Spleen (tissue), 11 donors: ENCODE data around the gene SETSIP. TPM values are rescaled to one million over a fixed set of nuclear protein-coding genes. Genes with fewer than 3 reads are reported as not detected.

Experiments used
- DNase-seq: peaks from one replicate; pipeline ENCODE4 v3.0.0-alpha.2; 2020
- H3K27ac ChIP-seq, 8 donors: fragments of 200-600 bp; sonication (generic) in 7 of 8; 1 replicate in 4 of 8; 2 replicates in 4 of 8; pipeline versions ENCODE4 v1.5.0 to v1.8.0; 2016 to 2021; ENCODE audit warnings: inconsistent platforms in 4 of 8, mild to moderate bottlenecking in 4 of 8, moderate library complexity in 1 of 8
- H3K27me3 ChIP-seq, 7 donors: fragments of 200-600 bp; sonication (generic) in 6 of 7; replicated peaks in 1 of 7; 1 replicate in 4 of 7; 2 replicates in 3 of 7; pipeline versions ENCODE4 v1.5.0 to v1.8.0; 2016 to 2021; ENCODE audit warnings: inconsistent platforms in 3 of 7, mild to moderate bottlenecking in 1 of 7
- H3K36me3 ChIP-seq, 6 donors: fragments of 200-600 bp; sonication (generic) in 5 of 6; 1 replicate in 4 of 6; 2 replicates in 2 of 6; pipeline versions ENCODE4 v1.5.0 to v1.8.0; 2016 to 2021; ENCODE audit warnings: inconsistent platforms in 2 of 6
- H3K4me1 ChIP-seq, 6 donors: fragments of 200-600 bp; sonication (generic) in 5 of 6; 1 replicate in 3 of 6; 2 replicates in 3 of 6; pipeline versions ENCODE4 v1.5.0 to v1.8.0; 2016 to 2021; ENCODE audit warnings: inconsistent platforms in 3 of 6
- H3K4me3 ChIP-seq, 8 donors: fragments of 200-600 bp; sonication (generic) in 7 of 8; 1 replicate in 4 of 8; 2 replicates in 4 of 8; pipeline versions ENCODE4 v1.5.0 to v1.8.0; 2016 to 2021; ENCODE audit warnings: inconsistent platforms in 4 of 8, mild to moderate bottlenecking in 4 of 8, moderate library complexity in 2 of 8
- H3K9me3 ChIP-seq, 8 donors: fragments of 200-600 bp; sonication (generic) in 7 of 8; 1 replicate in 4 of 8; 2 replicates in 4 of 8; pipeline versions ENCODE4 v1.5.0 to v1.8.0; 2016 to 2021; ENCODE audit warnings: inconsistent platforms in 4 of 8
- POLR2A ChIP-seq, 3 donors: fragments of 450-650 bp; IDR thresholded peaks; one replicate each; pipeline ENCODE4 v1.5.1; 2017; ENCODE audit warnings: antibody characterized with exemption in 3 of 3, mild to moderate bottlenecking in 1 of 3
- POLR2AphosphoS5 ChIP-seq, 3 donors: sonication (generic); formaldehyde crosslinking; IDR thresholded peaks; one replicate each; pipeline ENCODE4 v1.5.1; 2017; ENCODE audit warnings: antibody characterized with exemption in 3 of 3
- WGBS, 5 donors: extraction: QIAGEN DNeasy Blood & Tissue Kit in 3 of 5; methylation state at CpG; one replicate each; pipeline versions ENCODE4 v1.1.5 to v1.1.7; 2013 to 2018; 5-methylcytosine and 5-hydroxymethylcytosine counted together
- intact Hi-C: fragments of 100-400 bp; cut with DNase I; formaldehyde crosslinking; loops from one replicate; pipeline ENCODE4 v1.15.0; 2023; ENCODE audit warnings: low total_unique reads
- polyA plus RNA-seq, 3 donors: library from polyadenylated mRNA; stranded (reverse); fragments of 200-250 nt; gene quantifications; one replicate each; pipeline ENCODE4 v1.2.1, GENCODE V29; 2013
- total RNA-seq, 7 donors: library from RNA; depleted of rRNA in 3 of 7; stranded (reverse); fragments of >200 nt in 3 of 7; fragmentation: NEBNext Ultra II Directional in 4 of 7; extraction: Animal tissue kit (Norgen Biotek cat#: 25700) in 4 of 7; gene quantifications; one replicate each; pipeline versions ENCODE4 v1.1.0 to v1.2.1, GENCODE V29; 2016 to 2021
- TF ChIP-seq, protein P1 (sequence below), 11 experiments: fragments of 200-600 bp in 7 of 11; fragments of 450-650 bp in 4 of 11; sonication (generic) in 4 of 11; IDR thresholded peaks in 8 of 11; conservative IDR thresholded peaks in 3 of 11; 1 replicate in 7 of 11; 2 replicates in 4 of 11; pipeline versions ENCODE4 v1.4.0 to v1.8.0; 2016 to 2021; ENCODE audit warnings: antibody characterized with exemption in 11 of 11, inconsistent platforms in 4 of 11, mild to moderate bottlenecking in 1 of 11
- donor health status: healthy with polysubstance abuse.
- donor health status: DM: no; HTN: no; CAD: no; lungs with moderate emphysema.
- donor health status: DM: no; HTN: no; CAD: no.
- donor health status: Bipolar disorder and iron deficiency.
- donor health status: healthy.
- donor health status: DM: no; HTN: no; CAD: no.
- donor health status: DM: yes; HTN: yes; CAD: no.

SETSIP gene
- total and polyA plus RNA-seq, 10 donors, result 0.15 TPM; not detected in 9

GRCh38 chr1:92066321-92066720 is 8.9 kb downstream of the SETSIP start:
- TF ChIP-seq, protein P1, sequence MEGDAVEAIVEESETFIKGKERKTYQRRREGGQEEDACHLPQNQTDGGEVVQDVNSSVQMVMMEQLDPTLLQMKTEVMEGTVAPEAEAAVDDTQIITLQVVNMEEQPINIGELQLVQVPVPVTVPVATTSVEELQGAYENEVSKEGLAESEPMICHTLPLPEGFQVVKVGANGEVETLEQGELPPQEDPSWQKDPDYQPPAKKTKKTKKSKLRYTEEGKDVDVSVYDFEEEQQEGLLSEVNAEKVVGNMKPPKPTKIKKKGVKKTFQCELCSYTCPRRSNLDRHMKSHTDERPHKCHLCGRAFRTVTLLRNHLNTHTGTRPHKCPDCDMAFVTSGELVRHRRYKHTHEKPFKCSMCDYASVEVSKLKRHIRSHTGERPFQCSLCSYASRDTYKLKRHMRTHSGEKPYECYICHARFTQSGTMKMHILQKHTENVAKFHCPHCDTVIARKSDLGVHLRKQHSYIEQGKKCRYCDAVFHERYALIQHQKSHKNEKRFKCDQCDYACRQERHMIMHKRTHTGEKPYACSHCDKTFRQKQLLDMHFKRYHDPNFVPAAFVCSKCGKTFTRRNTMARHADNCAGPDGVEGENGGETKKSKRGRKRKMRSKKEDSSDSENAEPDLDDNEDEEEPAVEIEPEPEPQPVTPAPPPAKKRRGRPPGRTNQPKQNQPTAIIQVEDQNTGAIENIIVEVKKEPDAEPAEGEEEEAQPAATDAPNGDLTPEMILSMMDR (IDR thresholded peaks at IDR 0.05 in 8 of 11, conservative IDR thresholded peaks at IDR 0.05 in 3 of 11), result no peak
- TF ChIP-seq POLR2A (IDR thresholded peaks at IDR 0.05) (no peak), POLR2AphosphoS5 (IDR thresholded peaks at IDR 0.05) (no peak)
- H3K4me1 ChIP-seq, result no peaks in the 10 kb centered on the region
- H3K27ac ChIP-seq, result no peak overlapping the region
- no peak for DNase-seq
- no peak overlapping the region for H3K4me3 ChIP-seq
- H3K27me3 ChIP-seq, result no peaks in the 10 kb centered on the region
- intact Hi-C loops, result no loop called here
- no peaks in the 10 kb centered on the region for H3K36me3 ChIP-seq
- no peaks in the 10 kb centered on the region for H3K9me3 ChIP-seq
- WGBS, 5 donors, result 86 to 96% (median 94%) methylated on average over 8 of the region's 8 CpGs

- intact Hi-C loops, result no loop called here
- WGBS, 5 donors, result 84 to 94% (median 91%) methylated on average over 3 of the region's 3 CpGs
Observed at GRCh38 chr1:92065042-92065441, 10.2 kb downstream of the SETSIP start.

DNA sequence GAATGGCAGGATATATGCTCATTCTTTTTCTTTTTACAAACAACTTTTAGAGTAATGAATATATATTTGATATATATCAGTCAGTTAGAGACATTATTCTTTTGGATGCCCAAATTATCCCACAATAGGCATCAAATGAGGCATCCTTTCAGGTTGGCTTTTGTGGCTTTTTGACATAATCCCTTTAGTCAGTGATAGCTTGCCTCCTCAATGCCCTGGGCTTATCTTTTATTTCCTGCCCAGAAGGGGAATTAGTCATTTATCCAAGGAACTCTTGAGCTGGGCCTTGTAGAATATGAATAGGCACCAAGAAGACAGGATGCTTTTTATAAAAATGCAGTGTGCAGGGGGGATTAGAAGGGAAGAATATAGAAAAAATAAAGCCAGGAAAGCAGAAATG is 23.3 kb downstream of the SETSIP start:
- DNase-seq, result no peak
- intact Hi-C loops, result no loop called here
- Histone ChIP-seq H3K27ac (no peak overlapping the region), H3K9me3 (no peaks in the 10 kb centered on the region), H3K4me1 (no peaks in the 10 kb centered on the region), H3K4me3 (no peak overlapping the region), H3K27me3 (no peaks in the 10 kb centered on the region), H3K36me3 (no peaks in the 10 kb centered on the region)
- TF ChIP-seq POLR2AphosphoS5 (IDR thresholded peaks at IDR 0.05), result no peak
- no peak for TF ChIP-seq POLR2A (IDR thresholded peaks at IDR 0.05)
- TF ChIP-seq, protein P1 (IDR thresholded peaks at IDR 0.05 in 8 of 11, conservative IDR thresholded peaks at IDR 0.05 in 3 of 11), result no peak

More at GRCh38 chr1:92065042-92065441, 10.2 kb downstream of the SETSIP start:
- Histone ChIP-seq H3K36me3 (no peaks in the 10 kb centered on the region), H3K27ac (no peak overlapping the region), H3K4me3 (no peak overlapping the region), H3K4me1 (no peaks in the 10 kb centered on the region), H3K9me3 (no peaks in the 10 kb centered on the region), H3K27me3 (no peaks in the 10 kb centered on the region)
- DNase-seq, result no peak
- TF ChIP-seq, protein P1 (IDR thresholded peaks at IDR 0.05 in 8 of 11, conservative IDR thresholded peaks at IDR 0.05 in 3 of 11), result no peak
- TF ChIP-seq POLR2A (IDR thresholded peaks at IDR 0.05) (no peak), POLR2AphosphoS5 (IDR thresholded peaks at IDR 0.05) (no peak)

DNA sequence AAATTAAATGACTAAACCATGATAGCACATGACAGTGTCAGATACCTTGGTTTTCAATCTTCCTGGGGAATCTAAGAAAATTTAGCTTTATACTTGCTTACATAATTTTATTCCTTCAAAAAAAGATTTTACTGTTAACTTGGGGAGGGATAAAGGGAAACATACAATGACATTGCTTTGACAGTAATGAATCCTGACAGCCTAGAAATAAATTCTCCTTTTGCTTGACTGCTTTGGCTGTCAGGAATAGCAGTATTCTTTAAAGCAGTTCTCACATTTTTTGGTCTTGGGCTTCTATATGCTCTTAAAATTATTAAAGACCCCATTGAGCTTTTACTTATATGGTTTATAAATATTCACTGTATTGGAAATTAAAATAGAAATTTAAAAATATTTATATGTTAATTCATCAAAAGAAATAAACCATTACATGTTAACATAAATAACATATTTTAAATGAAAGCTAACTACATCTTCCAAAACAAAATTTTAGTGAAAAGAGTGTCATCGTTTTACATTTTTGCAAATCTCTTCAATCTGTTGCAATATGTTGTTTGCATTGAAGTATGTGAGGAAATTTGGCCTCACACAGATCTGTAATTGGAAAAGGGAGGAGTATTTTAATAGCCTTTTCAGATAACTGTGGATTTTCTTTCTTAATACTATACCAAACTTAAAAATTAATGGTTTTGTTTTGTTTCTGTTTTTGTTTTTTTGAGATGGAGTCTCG is 29.3 kb downstream of the SETSIP start:
- Histone ChIP-seq H3K36me3 (no peaks in the 10 kb centered on the region), H3K9me3 (no peaks in the 10 kb centered on the region), H3K27me3 (no peaks in the 10 kb centered on the region), H3K4me3 (no peak overlapping the region), H3K4me1 (no peaks in the 10 kb centered on the region), H3K27ac (no peak overlapping the region)
- 90 to 96% (median 92%) methylated on average over 2 of the region's 2 CpGs for WGBS, 5 donors
- TF ChIP-seq, protein P1 (IDR thresholded peaks at IDR 0.05 in 8 of 11, conservative IDR thresholded peaks at IDR 0.05 in 3 of 11), result no peak
- TF ChIP-seq POLR2A (IDR thresholded peaks at IDR 0.05) (no peak), POLR2AphosphoS5 (IDR thresholded peaks at IDR 0.05) (no peak)
- intact Hi-C loops, result no loop called here
- no peak for DNase-seq
